Upper lobe of right lung (tissue), 1 donor: ENCODE measurements around the gene ELF4. TPM values are rescaled to one million over a fixed set of nuclear protein-coding genes. Genes with fewer than 3 reads are reported as not detected.

Source experiments
- ATAC-seq: fragments of 200-7000 bp; cut with Tn5 transposase; one replicate; pipeline ENCODE4 v1.9.1; 2020; ENCODE audit warnings: mild to moderate bottlenecking, moderate library complexity
- DNase-seq: peaks from one replicate; pipeline ENCODE4 v3.0.0-alpha.2; 2020
- H3K27ac ChIP-seq: fragments of 200-600 bp; one replicate; pipeline ENCODE4 v1.8.0; 2022
- H3K27me3 ChIP-seq: fragments of 200-600 bp; one replicate; pipeline ENCODE4 v1.8.0; 2022; ENCODE audit warnings: mild to moderate bottlenecking
- H3K36me3 ChIP-seq: fragments of 200-600 bp; one replicate; pipeline ENCODE4 v1.8.0; 2022
- H3K4me1 ChIP-seq: fragments of 200-600 bp; one replicate; pipeline ENCODE4 v1.8.0; 2022
- H3K4me3 ChIP-seq: fragments of 200-600 bp; one replicate; pipeline ENCODE4 v1.8.0; 2022; ENCODE audit warnings: mild to moderate bottlenecking
- H3K9me3 ChIP-seq: fragments of 200-600 bp; one replicate; pipeline ENCODE4 v1.8.0; 2022
- CTCF ChIP-seq: fragments of 200-600 bp; IDR thresholded peaks from one replicate; pipeline ENCODE4 v1.8.0; 2022; ENCODE audit warnings: antibody characterized with exemption
- intact Hi-C: fragments of 100-400 bp; cut with DNase I; formaldehyde crosslinking; loops from one replicate; pipeline ENCODE4 v1.11.0; 2022
- total RNA-seq: library from RNA; stranded (reverse); fragmentation: NEBNext Ultra II Directional; extraction: Animal tissue kit (Norgen Biotek cat#: 25700); gene quantifications from one replicate; pipeline ENCODE4 v1.2.1, GENCODE V29; 2021
- donor health status: DM: no; HTN: yes; CAD: no; lungs with severe emphysema.

ELF4 gene
- total RNA-seq, 1 donor from 2014 or later = 23.8 TPM

- H3K4me3 ChIP-seq = no peak overlapping the region
- no peaks in the 10 kb centered on the region for H3K4me1 ChIP-seq
- TF ChIP-seq CTCF = no peak
- peaks cover 14% of the 10 kb centered on the region for H3K36me3 ChIP-seq
- DNase-seq (no peak), ATAC-seq (no peak)
- H3K27ac ChIP-seq = no peak overlapping the region
- H3K9me3 ChIP-seq = no peaks in the 10 kb centered on the region
- intact Hi-C loops = loop anchor here (10.0 kb wide), 1 partner anchor 96 kb away; no protein-coding TSS in a partner anchor
- H3K27me3 ChIP-seq = no peaks in the 10 kb centered on the region
Observed at GRCh38 chrX:130020661-130021324, 89.5 kb downstream of the ELF4 start.

- intact Hi-C loops = no loop called here
- no peak overlapping the region for H3K27ac ChIP-seq
- H3K27me3 ChIP-seq = no peaks in the 10 kb centered on the region
- DNase-seq (no peak), ATAC-seq (no peak)
- no peak overlapping the region for H3K4me3 ChIP-seq
- no peaks in the 10 kb centered on the region for H3K4me1 ChIP-seq
- H3K9me3 ChIP-seq = no peaks in the 10 kb centered on the region
- peaks cover 9% of the 10 kb centered on the region for H3K36me3 ChIP-seq
- no peak for TF ChIP-seq CTCF
Observed at GRCh38 chrX:130018143-130018542, 92.2 kb downstream of the ELF4 start.

GRCh38 chrX:130015181-130015580 lies 95.1 kb downstream of the ELF4 start:
- Histone ChIP-seq H3K9me3 (no peaks in the 10 kb centered on the region), H3K27me3 (no peaks in the 10 kb centered on the region), H3K36me3 (no peaks in the 10 kb centered on the region), H3K4me1 (no peaks in the 10 kb centered on the region), H3K27ac (no peak overlapping the region), H3K4me3 (no peak overlapping the region)
- ATAC-seq = no peak
- intact Hi-C loops = no loop called here
- DNase-seq = no peak
- no peak for TF ChIP-seq CTCF

Other genes starting within 250 kb of the ELF4 start
- 12.9 TPM for gene UTP14A, start 204.3 kb downstream of the ELF4 start, total RNA-seq
- gene BCORL1, start 127.9 kb downstream of the ELF4 start, total RNA-seq = 15.0 TPM
- gene AIFM1, start 55.3 kb upstream of the ELF4 start, total RNA-seq = 23.2 TPM
- gene RAB33A, start 61.5 kb upstream of the ELF4 start, total RNA-seq = 0.75 TPM
- gene ZNF280C, start 158.4 kb upstream of the ELF4 start, total RNA-seq = 5.1 TPM
- 8.0 TPM for gene SLC25A14, start 229.4 kb upstream of the ELF4 start, total RNA-seq